ENCODE results near the gene NR1H4.

The NR1H4 gene

GRCh38 chr12:100484183-100484886, 10.7 kb downstream of the NR1H4 start:
- no peaks in the 10 kb centered on the region for H3K27me3 ChIP-seq (ENCODE audit: insufficient read depth, low read length, poor library complexity, severe bottlenecking)
- H3K9ac ChIP-seq (ENCODE audit: low read depth, low read length, poor library complexity, severe bottlenecking): no peak overlapping the region
- H3K9me3 ChIP-seq (ENCODE audit: insufficient read depth, low read depth, low read length): no peaks in the 10 kb centered on the region
- H3K79me2 ChIP-seq (ENCODE audit: insufficient read depth, low read length): no peaks in the 10 kb centered on the region
- H4K20me1 ChIP-seq (ENCODE audit: insufficient read depth, low read length, poor library complexity, severe bottlenecking): no peaks in the 10 kb centered on the region
- H3K4me2 ChIP-seq (ENCODE audit: low read depth, low read length, poor library complexity, severe bottlenecking): no peak overlapping the region
- no peak overlapping the region for H2AFZ ChIP-seq (ENCODE audit: low read length)
- H3K4me3 ChIP-seq (ENCODE audit: low read length, poor library complexity, severe bottlenecking): no peak overlapping the region
- H3F3A ChIP-seq (ENCODE audit: low read depth): no peaks in the 10 kb centered on the region
- H3K36me3 ChIP-seq (ENCODE audit: insufficient read depth, low read length): no peaks in the 10 kb centered on the region
- no peaks in the 10 kb centered on the region for H3K4me1 ChIP-seq (ENCODE audit: insufficient read depth, low read length, poor library complexity, severe bottlenecking)
- no peaks in the 10 kb centered on the region for H3K9me2 ChIP-seq (replicated peaks; ENCODE audit: low read depth, low read length)
- TF ChIP-seq EZH2phosphoT487 (IDR thresholded peaks at IDR 0.05; ENCODE audit: borderline replicate concordance): no peak
- no peak for TF ChIP-seq CTCF (conservative IDR thresholded peaks at IDR 0.05; ENCODE audit: low read length)

- Histone ChIP-seq H3K9ac (ENCODE audit: low read depth, low read length, poor library complexity, severe bottlenecking) (no peak overlapping the region), H3K36me3 (ENCODE audit: insufficient read depth, low read length) (no peaks in the 10 kb centered on the region), H3K4me1 (ENCODE audit: insufficient read depth, low read length, poor library complexity, severe bottlenecking) (no peaks in the 10 kb centered on the region), H3F3A (ENCODE audit: low read depth) (no peaks in the 10 kb centered on the region), H3K9me2 (replicated peaks; ENCODE audit: low read depth, low read length) (no peaks in the 10 kb centered on the region), H4K20me1 (ENCODE audit: insufficient read depth, low read length, poor library complexity, severe bottlenecking) (no peaks in the 10 kb centered on the region), H3K4me2 (ENCODE audit: low read depth, low read length, poor library complexity, severe bottlenecking) (no peak overlapping the region), H3K27me3 (ENCODE audit: insufficient read depth, low read length, poor library complexity, severe bottlenecking) (no peaks in the 10 kb centered on the region), H3K4me3 (ENCODE audit: low read length, poor library complexity, severe bottlenecking) (no peak overlapping the region), H3K79me2 (ENCODE audit: insufficient read depth, low read length) (no peaks in the 10 kb centered on the region), H2AFZ (ENCODE audit: low read length) (no peak overlapping the region), H3K9me3 (ENCODE audit: insufficient read depth, low read depth, low read length) (no peaks in the 10 kb centered on the region)
- TF ChIP-seq CTCF (conservative IDR thresholded peaks at IDR 0.05; ENCODE audit: low read length) (no peak), EZH2phosphoT487 (IDR thresholded peaks at IDR 0.05; ENCODE audit: borderline replicate concordance) (no peak)
Measured at GRCh38 chr12:100484891-100485471, 11.3 kb downstream of the NR1H4 start.

- H3K36me3 ChIP-seq (ENCODE audit: insufficient read depth, low read length): no peaks in the 10 kb centered on the region
- H2AFZ ChIP-seq (ENCODE audit: low read length): no peak overlapping the region
- no peaks in the 10 kb centered on the region for H3K4me1 ChIP-seq (ENCODE audit: insufficient read depth, low read length, poor library complexity, severe bottlenecking)
- H3K4me3 ChIP-seq (ENCODE audit: low read length, poor library complexity, severe bottlenecking): no peak overlapping the region
- H3K79me2 ChIP-seq (ENCODE audit: insufficient read depth, low read length): no peaks in the 10 kb centered on the region
- H3K27me3 ChIP-seq (ENCODE audit: insufficient read depth, low read length, poor library complexity, severe bottlenecking): no peaks in the 10 kb centered on the region
- no peaks in the 10 kb centered on the region for H4K20me1 ChIP-seq (ENCODE audit: insufficient read depth, low read length, poor library complexity, severe bottlenecking)
- no peak overlapping the region for H3K4me2 ChIP-seq (ENCODE audit: low read depth, low read length, poor library complexity, severe bottlenecking)
- TF ChIP-seq CTCF (conservative IDR thresholded peaks at IDR 0.05; ENCODE audit: low read length): no peak
- H3K9ac ChIP-seq (ENCODE audit: low read depth, low read length, poor library complexity, severe bottlenecking): no peak overlapping the region
- no peaks in the 10 kb centered on the region for H3F3A ChIP-seq (ENCODE audit: low read depth)
- H3K9me2 ChIP-seq (replicated peaks; ENCODE audit: low read depth, low read length): no peaks in the 10 kb centered on the region
- no peaks in the 10 kb centered on the region for H3K9me3 ChIP-seq (ENCODE audit: insufficient read depth, low read depth, low read length)
Measured at GRCh38 chr12:100485983-100486382, 12.3 kb downstream of the NR1H4 start.

Measured in Loucy (cell line).